ENCODE measurements around the gene SCGB2A2. TPM values are rescaled to one million over a fixed set of nuclear protein-coding genes. Genes with fewer than 3 reads are reported as not detected.
A peak's percentile ranks its signal among the peaks of the same experiment; 100 is the strongest.

The SCGB2A2 gene
- total and polyA plus RNA-seq, 9 of the 15 experiments (the other 6 are each of a cell fraction or from before 2014, with no cell fraction given): not detected

- TF ChIP-seq REST (IDR thresholded peaks at IDR 0.05; ENCODE audit: borderline replicate concordance): 0 out of 2 replicates have a peak, but pooled peaks have one; percentile 9
- TF ChIP-seq REST (CRISPR knock-in tag; IDR thresholded peaks at IDR 0.05; ENCODE audit: low read depth): no peak
- TF ChIP-seq DNMT1 (IDR thresholded peaks at IDR 0.05): no peak
- peak in 1 of 2 experiments; percentile 53; a peak in 3 of 4 replicates for TF ChIP-seq RAD21 (CRISPR knock-in tag; conservative IDR thresholded peaks at IDR 0.05 in 1 of 2, IDR thresholded peaks at IDR 0.05 in 1 of 2)
Measured at GRCh38 chr11:62233730-62234129, 36.2 kb upstream of the SCGB2A2 start (continued).

Data from K562 (cell line).